ENCODE measurements around the gene ABAT. TPM values are rescaled to one million over a fixed set of nuclear protein-coding genes. Genes with fewer than 3 reads are reported as not detected.
"Not testable (repeated sequence)": the region's sequence is repeated elsewhere in the genome, so short reads cannot be mapped to it uniquely, and the experiment has no call there.

ABAT gene
- total RNA-seq, 2 experiments from 2014 or later = 2.0 to 6.7 TPM

DNA sequence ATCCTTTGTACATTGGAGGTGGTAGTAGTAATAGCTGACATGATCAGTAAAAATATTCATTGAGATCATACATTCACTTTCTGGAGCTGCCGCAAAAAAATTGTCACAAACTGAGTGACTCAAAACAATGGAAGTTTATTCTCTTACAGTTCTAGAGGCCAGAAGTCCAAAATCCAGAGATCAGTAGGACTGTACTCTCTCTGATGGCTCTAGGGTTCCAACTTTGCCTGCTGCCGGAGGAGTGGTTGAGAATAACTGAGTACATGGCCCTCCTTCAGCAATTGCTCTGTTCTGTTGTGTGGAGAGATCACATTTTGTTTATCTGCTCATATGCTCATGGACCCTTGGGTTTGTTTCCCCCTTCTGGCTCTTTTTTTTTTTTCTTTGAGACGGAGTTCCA lies 23.5 kb downstream of the ABAT start:
- no peak overlapping the region for H3K4me3 ChIP-seq (ENCODE audit: low read depth, low read length, poor library complexity, severe bottlenecking)
- H3K9me3 ChIP-seq (ENCODE audit: low read length) = no peaks in the 10 kb centered on the region
- no TSS peak for BruUV-seq (replicated peaks)
- no peaks in the 10 kb centered on the region for H3K79me2 ChIP-seq (ENCODE audit: insufficient read depth, low read depth, low read length)
- H2AFZ ChIP-seq (ENCODE audit: low read length) = no peak overlapping the region
- POLR2A ChIA-PET = no interaction called here
- TF ChIP-seq EZH2phosphoT487 (IDR thresholded peaks at IDR 0.05; ENCODE audit: borderline replicate concordance, low read depth, low read length) = no peak
- TF ChIP-seq, protein P1, sequence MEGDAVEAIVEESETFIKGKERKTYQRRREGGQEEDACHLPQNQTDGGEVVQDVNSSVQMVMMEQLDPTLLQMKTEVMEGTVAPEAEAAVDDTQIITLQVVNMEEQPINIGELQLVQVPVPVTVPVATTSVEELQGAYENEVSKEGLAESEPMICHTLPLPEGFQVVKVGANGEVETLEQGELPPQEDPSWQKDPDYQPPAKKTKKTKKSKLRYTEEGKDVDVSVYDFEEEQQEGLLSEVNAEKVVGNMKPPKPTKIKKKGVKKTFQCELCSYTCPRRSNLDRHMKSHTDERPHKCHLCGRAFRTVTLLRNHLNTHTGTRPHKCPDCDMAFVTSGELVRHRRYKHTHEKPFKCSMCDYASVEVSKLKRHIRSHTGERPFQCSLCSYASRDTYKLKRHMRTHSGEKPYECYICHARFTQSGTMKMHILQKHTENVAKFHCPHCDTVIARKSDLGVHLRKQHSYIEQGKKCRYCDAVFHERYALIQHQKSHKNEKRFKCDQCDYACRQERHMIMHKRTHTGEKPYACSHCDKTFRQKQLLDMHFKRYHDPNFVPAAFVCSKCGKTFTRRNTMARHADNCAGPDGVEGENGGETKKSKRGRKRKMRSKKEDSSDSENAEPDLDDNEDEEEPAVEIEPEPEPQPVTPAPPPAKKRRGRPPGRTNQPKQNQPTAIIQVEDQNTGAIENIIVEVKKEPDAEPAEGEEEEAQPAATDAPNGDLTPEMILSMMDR (conservative IDR thresholded peaks at IDR 0.05; ENCODE audit: low read length) = no peak
- H3K27ac ChIP-seq (ENCODE audit: low read depth, low read length, poor library complexity, severe bottlenecking) = no peak overlapping the region
- no peak overlapping the region for H3K4me2 ChIP-seq (ENCODE audit: low read length)
- H4K20me1 ChIP-seq (ENCODE audit: insufficient read depth, low read length) = no peaks in the 10 kb centered on the region
- H3K36me3 ChIP-seq (ENCODE audit: insufficient read depth, low read length) = no peaks in the 10 kb centered on the region
- H3K4me1 ChIP-seq (ENCODE audit: insufficient read depth, low read length, poor library complexity, severe bottlenecking) = no peaks in the 10 kb centered on the region
- intact Hi-C loops (cut with micrococcal nuclease; ENCODE audit: unreplicated experiment) = no loop called here
- CTCF ChIA-PET (ENCODE audit: unreplicated experiment) = no interaction called here
- no peak for DNase-seq (ENCODE audit: low spot score)
- H3K9me2 ChIP-seq (ENCODE audit: insufficient read depth, low read length) = no peaks in the 10 kb centered on the region

DNA sequence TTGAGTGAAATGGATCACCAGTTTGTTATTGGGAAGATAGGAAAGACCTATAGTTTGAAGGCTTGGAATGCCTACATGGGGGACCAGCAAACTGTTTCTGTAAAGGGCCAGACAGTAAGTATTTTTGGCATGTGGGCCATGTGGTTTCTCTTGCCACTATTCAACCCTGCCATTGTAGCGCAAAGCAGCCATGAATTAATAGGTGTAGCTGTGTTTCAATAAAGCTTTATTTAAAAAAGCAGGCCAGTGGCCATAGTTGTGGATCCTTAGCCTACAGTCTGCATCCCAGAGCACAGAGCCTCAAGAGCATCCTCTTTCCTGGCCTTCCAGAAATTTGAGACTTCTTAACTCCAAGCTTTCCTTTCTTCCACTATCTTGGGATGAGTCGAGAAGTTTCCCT lies 29.3 kb downstream of the ABAT start:
- H3K4me3 ChIP-seq (ENCODE audit: low read depth, low read length, poor library complexity, severe bottlenecking) = no peak overlapping the region
- no peak overlapping the region for H3K4me2 ChIP-seq (ENCODE audit: low read length)
- intact Hi-C loops (cut with micrococcal nuclease; ENCODE audit: unreplicated experiment) = no loop called here
- H3K27ac ChIP-seq (ENCODE audit: low read depth, low read length, poor library complexity, severe bottlenecking) = no peak overlapping the region
- H3K4me1 ChIP-seq (ENCODE audit: insufficient read depth, low read length, poor library complexity, severe bottlenecking) = no peaks in the 10 kb centered on the region
- CTCF ChIA-PET (ENCODE audit: unreplicated experiment) = no interaction called here
- H2AFZ ChIP-seq (ENCODE audit: low read length) = no peak overlapping the region
- no peaks in the 10 kb centered on the region for H3K9me2 ChIP-seq (ENCODE audit: insufficient read depth, low read length)
- POLR2A ChIA-PET = no interaction called here
- H3K36me3 ChIP-seq (ENCODE audit: insufficient read depth, low read length) = no peaks in the 10 kb centered on the region
- no peak for DNase-seq (ENCODE audit: low spot score)
- no peaks in the 10 kb centered on the region for H3K9me3 ChIP-seq (ENCODE audit: low read length)
- H3K79me2 ChIP-seq (ENCODE audit: insufficient read depth, low read depth, low read length) = no peaks in the 10 kb centered on the region
- H4K20me1 ChIP-seq (ENCODE audit: insufficient read depth, low read length) = no peaks in the 10 kb centered on the region
- BruUV-seq (replicated peaks) = no TSS peak
- TF ChIP-seq, protein P1 (conservative IDR thresholded peaks at IDR 0.05; ENCODE audit: low read length) = no peak
- TF ChIP-seq EZH2phosphoT487 (IDR thresholded peaks at IDR 0.05; ENCODE audit: borderline replicate concordance, low read depth, low read length) = no peak

DNA sequence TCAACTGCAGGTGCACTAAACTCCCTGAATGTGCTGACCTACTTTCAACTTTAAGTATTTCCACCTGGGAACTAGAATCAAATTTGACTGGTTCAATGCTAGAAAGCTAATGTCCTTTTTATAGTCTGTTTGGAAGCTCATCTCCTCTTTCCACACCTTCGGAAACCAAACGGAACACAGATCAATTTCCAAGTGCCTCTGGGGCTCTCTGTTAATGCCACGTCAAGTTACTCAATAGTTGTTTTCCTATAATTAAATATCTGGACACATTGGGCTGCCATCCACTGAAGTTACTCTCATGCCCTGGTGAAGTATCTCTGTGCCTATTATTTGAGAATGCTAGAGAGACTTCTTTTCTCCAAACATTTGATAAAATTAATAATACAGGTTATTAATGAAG lies 29.7 kb downstream of the ABAT start:
- H3K36me3 ChIP-seq (ENCODE audit: insufficient read depth, low read length) = no peaks in the 10 kb centered on the region
- H3K79me2 ChIP-seq (ENCODE audit: insufficient read depth, low read depth, low read length) = no peaks in the 10 kb centered on the region
- TF ChIP-seq, protein P1 (conservative IDR thresholded peaks at IDR 0.05; ENCODE audit: low read length) = no peak
- TF ChIP-seq EZH2phosphoT487 (IDR thresholded peaks at IDR 0.05; ENCODE audit: borderline replicate concordance, low read depth, low read length) = no peak
- no peak for DNase-seq (ENCODE audit: low spot score)
- H4K20me1 ChIP-seq (ENCODE audit: insufficient read depth, low read length) = no peaks in the 10 kb centered on the region
- H3K4me2 ChIP-seq (ENCODE audit: low read length) = no peak overlapping the region
- intact Hi-C loops (cut with micrococcal nuclease; ENCODE audit: unreplicated experiment) = no loop called here
- ChIA-PET POLR2A (no interaction called here), CTCF (ENCODE audit: unreplicated experiment) (no interaction called here)
- H3K9me2 ChIP-seq (ENCODE audit: insufficient read depth, low read length) = no peaks in the 10 kb centered on the region
- no peak overlapping the region for H3K4me3 ChIP-seq (ENCODE audit: low read depth, low read length, poor library complexity, severe bottlenecking)
- H3K9me3 ChIP-seq (ENCODE audit: low read length) = no peaks in the 10 kb centered on the region
- no TSS peak for BruUV-seq (replicated peaks)
- H2AFZ ChIP-seq (ENCODE audit: low read length) = no peak overlapping the region
- H3K4me1 ChIP-seq (ENCODE audit: insufficient read depth, low read length, poor library complexity, severe bottlenecking) = no peaks in the 10 kb centered on the region
- H3K27ac ChIP-seq (ENCODE audit: low read depth, low read length, poor library complexity, severe bottlenecking) = no peak overlapping the region

DNA sequence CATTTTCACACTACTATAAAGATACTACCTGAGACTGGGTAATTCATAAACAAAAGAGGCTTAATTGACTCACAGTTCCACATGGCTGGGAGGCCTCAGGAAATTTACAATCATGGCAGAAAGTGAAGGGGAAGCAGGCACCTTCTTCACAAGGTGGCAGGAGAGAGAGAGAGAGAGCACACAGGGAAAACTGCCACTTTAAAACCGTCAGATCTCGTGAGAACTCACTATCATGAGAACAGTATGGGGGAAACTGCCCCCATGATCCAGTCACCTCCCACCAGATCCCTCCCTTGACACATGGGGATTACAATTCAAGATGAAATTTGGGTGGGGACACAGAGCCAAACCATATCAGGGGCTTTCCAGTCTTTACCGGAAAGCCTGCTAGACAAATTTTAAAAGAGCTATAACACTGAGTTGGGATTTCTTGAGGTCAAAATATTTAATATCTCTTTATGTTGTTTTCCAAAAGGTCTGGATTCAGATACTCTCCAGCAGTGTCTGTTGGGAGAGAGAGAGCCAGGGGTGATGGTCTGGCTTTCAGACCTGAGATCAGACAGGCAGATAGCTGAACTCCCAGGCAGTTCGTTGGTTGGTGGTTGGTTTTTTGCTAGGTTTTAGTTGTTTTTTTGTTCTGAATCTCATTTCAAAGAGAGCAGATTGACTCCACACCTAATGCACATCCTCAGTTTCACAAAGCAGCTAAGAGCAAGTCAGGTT lies 30.8 kb downstream of the ABAT start:
- H4K20me1 ChIP-seq (ENCODE audit: insufficient read depth, low read length); H3K36me3 ChIP-seq (ENCODE audit: insufficient read depth, low read length); H3K4me1 ChIP-seq (ENCODE audit: insufficient read depth, low read length, poor library complexity, severe bottlenecking); H3K4me3 ChIP-seq (ENCODE audit: low read depth, low read length, poor library complexity, severe bottlenecking); POLR2A ChIA-PET; H3K9me3 ChIP-seq (ENCODE audit: low read length); H3K79me2 ChIP-seq (ENCODE audit: insufficient read depth, low read depth, low read length); H2AFZ ChIP-seq (ENCODE audit: low read length); DNase-seq (ENCODE audit: low spot score); H3K9me2 ChIP-seq (ENCODE audit: insufficient read depth, low read length); CTCF ChIA-PET (ENCODE audit: unreplicated experiment); H3K4me2 ChIP-seq (ENCODE audit: low read length); intact Hi-C loops (cut with micrococcal nuclease; ENCODE audit: unreplicated experiment); BruUV-seq (replicated peaks); H3K27ac ChIP-seq (ENCODE audit: low read depth, low read length, poor library complexity, severe bottlenecking): not testable (repeated sequence)

Measured in OCI-LY7 (cell line).